Right lobe of liver (tissue), 4 donors: ENCODE measurements around the gene KATNAL1.

Experiments
- CTCF ChIP-seq, 4 donors: fragments of 200-600 bp in 3 of 4; fragments of 450-650 bp in 1 of 4; IDR thresholded peaks; one replicate each; pipeline versions ENCODE4 v1.5.1 to v1.8.0; 2016 to 2022; ENCODE audit warnings: antibody characterized with exemption in 4 of 4, mild to moderate bottlenecking in 2 of 4
- POLR2A ChIP-seq: fragments of 450-650 bp; IDR thresholded peaks from one replicate; pipeline ENCODE4 v1.6.1; 2017; ENCODE audit warnings: antibody characterized with exemption, mild to moderate bottlenecking
- donor health status: DM: no; HTN: no; CAD: no.
- donor health status: DM: no; HTN: no; CAD: no.
- donor health status: DM: no; HTN: yes; CAD: no.

GRCh38 chr13:30319130-30319529 is 11.8 kb upstream of the KATNAL1 start:
- TF ChIP-seq POLR2A (no peak), CTCF (IDR thresholded peaks at IDR 0.05) (no peak)
